IPS DF 6.9 (cell line): ENCODE measurements around the gene NRIP2.

Source experiments
- DNase-seq: peaks from one replicate; pipeline ENCODE4 v3.0.0-alpha.2; 2013; ENCODE audit warnings: low read depth, low spot score
- H3K27ac ChIP-seq: one replicate; pipeline ENCODE4 v1.5.1; 2013; ENCODE audit warnings: low read length, control low read depth
- H3K27me3 ChIP-seq: 2 replicates; pipeline ENCODE4 v1.6.1; 2013; ENCODE audit warnings: mild to moderate bottlenecking, low read length; ENCODE audit not compliant: control insufficient read depth, insufficient read depth
- H3K36me3 ChIP-seq: 2 replicates; pipeline ENCODE4 v1.6.1; 2013; ENCODE audit warnings: low read length; ENCODE audit not compliant: control insufficient read depth, insufficient read depth
- H3K4me1 ChIP-seq: 2 replicates; pipeline ENCODE4 v1.6.1; 2013; ENCODE audit warnings: low read length; ENCODE audit not compliant: control insufficient read depth, insufficient read depth
- H3K4me3 ChIP-seq: 2 replicates; pipeline ENCODE4 v1.5.1; 2013; ENCODE audit warnings: mild to moderate bottlenecking, low read length
- H3K9me3 ChIP-seq: 2 replicates; pipeline ENCODE4 v1.6.1; 2013; ENCODE audit warnings: low read length, inconsistent platforms; ENCODE audit not compliant: control insufficient read depth, insufficient read depth
- WGBS: extraction: QIAGEN DNeasy Blood & Tissue Kit; methylation state at CpG from one replicate; pipeline ENCODE4 v1.1.7; 2013; ENCODE audit warnings: mixed read lengths, missing lambda C conversion rate; ENCODE audit not compliant: insufficient read length, insufficient coverage; 5-methylcytosine and 5-hydroxymethylcytosine counted together

NRIP2 gene

GRCh38 chr12:2826036-2826435, 8.8 kb downstream of the NRIP2 start:
- no peak for DNase-seq
- no peak overlapping the region for H3K4me3 ChIP-seq
- H3K27ac ChIP-seq: no peak overlapping the region
- peaks cover 21% of the 10 kb centered on the region for H3K36me3 ChIP-seq
- no peaks in the 10 kb centered on the region for H3K27me3 ChIP-seq
- no peaks in the 10 kb centered on the region for H3K9me3 ChIP-seq
- WGBS: no CpG with 5 or more reads among the region's 3 CpGs
- H3K4me1 ChIP-seq: no peaks in the 10 kb centered on the region

DNA sequence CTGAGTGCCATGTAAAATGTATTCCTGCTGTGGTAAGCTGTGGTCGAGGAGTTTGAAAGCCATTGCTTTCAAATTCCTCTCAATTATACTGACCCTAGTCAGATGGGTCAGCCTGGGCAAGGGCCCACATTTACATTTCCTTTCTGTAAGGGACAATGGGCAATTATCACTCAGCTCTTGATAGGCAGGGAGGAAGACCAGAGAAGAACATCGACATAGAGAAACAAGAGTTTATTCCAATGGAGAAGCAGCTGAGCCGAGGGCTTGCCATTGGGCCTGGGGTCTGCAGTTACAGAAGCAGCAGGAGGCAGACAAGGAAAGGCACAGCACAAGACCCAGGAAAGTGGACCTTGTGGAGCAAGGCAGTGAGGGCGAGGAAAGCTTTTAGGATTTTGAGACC, 9.7 kb downstream of the NRIP2 start:
- WGBS: no CpG with 5 or more reads among the region's 4 CpGs
- Histone ChIP-seq H3K36me3 (peaks cover 23% of the 10 kb centered on the region), H3K9me3 (no peaks in the 10 kb centered on the region), H3K27ac (no peak overlapping the region), H3K4me3 (no peak overlapping the region), H3K27me3 (no peaks in the 10 kb centered on the region), H3K4me1 (0 out of 2 replicates have a peak, but pooled peaks cover 1% of the 10 kb centered on the region)
- DNase-seq: no peak

GRCh38 chr12:2824541-2824940, 10.3 kb downstream of the NRIP2 start:
- Histone ChIP-seq H3K4me1 (peaks cover 4% of the 10 kb centered on the region), H3K36me3 (peaks cover 27% of the 10 kb centered on the region), H3K9me3 (no peaks in the 10 kb centered on the region), H3K4me3 (no peak overlapping the region), H3K27ac (no peak overlapping the region), H3K27me3 (no peaks in the 10 kb centered on the region)
- DNase-seq: no peak
- WGBS: no CpG with 5 or more reads among the region's 6 CpGs

DNA sequence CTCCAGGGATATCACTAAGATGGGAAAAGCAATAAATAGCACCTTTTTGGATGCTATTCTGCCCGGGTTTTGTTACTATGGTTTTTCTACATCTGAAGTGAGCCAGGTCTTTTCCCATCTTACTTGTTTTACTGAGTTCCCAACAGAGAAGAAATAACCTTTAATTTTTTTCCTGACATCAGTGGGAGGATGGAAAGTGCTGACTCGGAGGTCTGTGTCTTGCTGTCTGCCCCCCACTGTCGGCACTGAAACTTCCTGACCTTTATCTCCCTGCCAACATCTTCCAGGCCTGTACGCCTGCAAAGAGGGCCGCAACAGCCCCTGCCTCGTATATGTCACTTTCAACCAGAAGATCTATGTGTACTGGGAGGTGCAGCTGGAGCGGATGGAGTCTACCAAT, 11.4 kb downstream of the NRIP2 start:
- no peak overlapping the region for H3K4me3 ChIP-seq
- no peak overlapping the region for H3K27ac ChIP-seq
- no CpG with 5 or more reads among the region's 7 CpGs for WGBS
- peaks cover 27% of the 10 kb centered on the region for H3K36me3 ChIP-seq
- no peaks in the 10 kb centered on the region for H3K9me3 ChIP-seq
- no peak for DNase-seq
- peaks cover 4% of the 10 kb centered on the region for H3K4me1 ChIP-seq
- no peaks in the 10 kb centered on the region for H3K27me3 ChIP-seq

- Histone ChIP-seq H3K9me3 (no peaks in the 10 kb centered on the region), H3K36me3 (peaks cover 24% of the 10 kb centered on the region), H3K4me1 (peaks cover 4% of the 10 kb centered on the region), H3K4me3 (no peak overlapping the region), H3K27me3 (no peaks in the 10 kb centered on the region), H3K27ac (no peak overlapping the region)
- WGBS: no CpG with 5 or more reads among the region's 9 CpGs
- DNase-seq: no peak
These were observed 14.4 kb downstream of the NRIP2 start for GRCh38 chr12:2820432-2820831.

DNA sequence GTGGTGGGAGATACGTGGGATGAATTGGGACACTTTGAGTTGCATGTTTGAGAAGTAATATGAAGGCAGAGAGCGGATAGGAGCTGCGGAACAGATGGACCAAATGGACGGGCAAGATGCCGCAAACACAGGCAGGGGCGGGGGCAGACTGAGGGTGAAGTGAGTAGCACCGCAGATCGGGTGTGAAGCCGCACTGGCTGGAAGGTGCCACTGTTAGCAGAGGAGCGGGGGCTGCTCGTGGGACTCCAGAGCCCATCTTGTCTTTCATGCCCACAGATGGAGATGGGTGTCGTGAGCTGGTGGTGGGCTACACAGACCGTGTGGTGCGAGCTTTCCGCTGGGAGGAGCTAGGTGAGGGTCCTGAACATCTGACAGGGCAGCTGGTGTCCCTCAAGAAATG, 15.0 kb downstream of the NRIP2 start:
- Histone ChIP-seq H3K9me3 (no peaks in the 10 kb centered on the region), H3K36me3 (peaks cover 24% of the 10 kb centered on the region), H3K27ac (no peak overlapping the region), H3K27me3 (no peaks in the 10 kb centered on the region), H3K4me3 (no peak overlapping the region), H3K4me1 (peaks cover 4% of the 10 kb centered on the region)
- WGBS: 100% methylated on average over 2 of the region's 15 CpGs
- no peak for DNase-seq

DNA sequence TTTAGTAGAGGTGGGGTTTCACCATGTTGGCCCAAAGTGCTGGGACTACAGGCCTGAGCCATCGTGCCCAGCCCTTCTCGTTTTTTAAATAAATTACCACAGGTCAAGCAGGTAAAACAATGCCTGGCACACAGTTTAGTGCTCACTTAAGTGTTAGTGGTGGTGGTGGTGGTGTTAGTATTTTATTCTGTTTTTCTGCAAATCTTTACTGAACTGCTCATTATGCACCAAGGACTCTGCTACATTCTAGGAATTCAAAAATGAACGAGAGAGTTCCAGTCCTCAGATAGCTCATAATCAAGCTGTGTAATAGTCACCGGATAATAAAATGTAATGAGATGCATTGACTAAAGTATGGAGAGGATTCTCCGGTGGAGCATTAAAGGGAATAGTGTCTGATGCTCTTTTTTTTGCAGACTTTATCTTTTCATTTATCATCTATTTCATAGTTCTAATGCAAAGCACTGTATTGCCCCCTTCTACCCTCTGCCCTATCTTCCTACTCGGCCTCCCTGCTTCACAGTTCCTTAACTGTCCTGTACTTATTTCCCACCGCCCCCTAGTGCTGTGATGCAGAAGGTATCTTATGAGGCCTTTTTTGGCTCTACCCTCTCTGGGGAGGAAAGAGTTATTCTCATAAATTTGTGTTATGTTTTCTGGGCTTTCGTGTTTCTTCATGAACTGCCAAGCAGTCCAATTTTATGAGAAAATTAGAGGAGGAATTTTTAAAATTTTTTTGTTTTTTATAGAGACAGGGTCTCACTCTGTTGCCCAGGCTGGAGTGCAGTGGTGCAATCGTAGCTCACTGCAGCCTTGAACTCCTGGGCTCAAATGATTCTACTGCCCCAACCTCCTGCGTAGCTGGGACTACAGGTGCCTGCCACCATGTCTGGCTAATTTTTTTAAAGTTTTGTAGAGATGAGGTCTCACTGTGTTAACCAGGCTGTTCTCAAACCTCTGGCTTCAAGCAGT, 21.3 kb downstream of the NRIP2 start:
- no peaks in the 10 kb centered on the region for H3K27me3 ChIP-seq
- H3K4me3 ChIP-seq: peak overlapping the region; percentile 57; the same call in 1 of the 2 replicates
- peaks cover 7% of the 10 kb centered on the region; the same call in 1 of the 2 replicates for H3K36me3 ChIP-seq
- no peak for DNase-seq
- no peaks in the 10 kb centered on the region for H3K4me1 ChIP-seq
- WGBS: no CpG with 5 or more reads among the region's 10 CpGs
- no peaks in the 10 kb centered on the region for H3K9me3 ChIP-seq
- no peak overlapping the region for H3K27ac ChIP-seq

DNA sequence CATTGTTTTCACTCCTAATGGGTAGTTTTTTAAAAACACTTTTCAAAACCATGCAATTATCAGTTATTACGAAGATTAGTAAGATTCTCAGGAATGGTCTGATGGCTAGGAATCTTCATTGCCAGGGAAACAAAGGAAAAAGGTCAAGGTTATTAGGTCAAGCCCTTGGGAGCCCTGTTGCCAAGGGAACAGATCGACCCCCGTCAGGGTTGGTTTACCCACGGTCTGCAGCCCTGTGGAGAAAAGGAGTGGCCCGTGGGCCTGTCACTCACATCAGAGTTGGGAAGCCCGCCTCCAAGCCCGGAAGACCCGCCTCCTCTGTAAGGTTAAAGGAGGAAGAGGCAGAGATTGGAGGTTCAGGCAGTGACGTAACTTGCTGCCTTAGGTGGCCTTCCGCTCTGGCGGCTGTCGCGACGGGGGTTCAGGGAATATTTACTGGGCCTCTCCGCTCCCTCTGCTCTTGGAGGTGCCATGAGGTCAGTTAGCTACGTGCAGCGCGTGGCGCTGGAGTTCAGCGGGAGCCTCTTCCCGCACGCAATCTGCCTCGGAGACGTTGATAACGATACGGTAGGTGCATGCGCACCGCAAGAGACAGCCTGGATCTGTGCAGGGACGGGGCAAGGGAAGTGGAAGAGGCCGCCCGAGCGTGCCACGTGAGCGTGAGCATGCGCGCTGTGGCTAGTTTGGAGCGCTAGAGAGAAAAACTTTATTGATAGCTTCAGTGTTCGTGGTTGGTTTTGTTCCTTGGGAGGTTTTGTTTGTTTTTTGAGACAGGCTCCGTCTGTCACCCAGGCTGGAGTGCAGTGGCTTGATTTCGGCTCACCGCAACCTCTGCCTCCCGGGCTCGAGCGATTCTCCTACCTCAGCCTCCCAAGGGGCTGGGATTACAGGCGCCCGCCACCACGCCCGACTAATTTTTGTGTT, 22.3 kb downstream of the NRIP2 start, which contains the start of gene ITFG2:
ITFG2 (plus strand) TSS at position 379 of the 924 bp plus-strand sequence; CDS start at position 472, 93 bp downstream.
- H3K27ac ChIP-seq: no peak within 1 kb of the TSS
- peak; percentile 99 for DNase-seq
- H3K27me3 ChIP-seq: no peaks in the 10 kb centered on the region
- H3K4me3 ChIP-seq: peak within 1 kb of the TSS; percentile 57; the same call in 1 of the 2 replicates
- H3K4me1 ChIP-seq: no peaks in the 10 kb centered on the region
- WGBS: no CpG with 5 or more reads among the region's 48 CpGs
- no peaks in the 10 kb centered on the region for H3K9me3 ChIP-seq
- no peaks in the 10 kb centered on the region; the same call in 1 of the 2 replicates for H3K36me3 ChIP-seq

DNA sequence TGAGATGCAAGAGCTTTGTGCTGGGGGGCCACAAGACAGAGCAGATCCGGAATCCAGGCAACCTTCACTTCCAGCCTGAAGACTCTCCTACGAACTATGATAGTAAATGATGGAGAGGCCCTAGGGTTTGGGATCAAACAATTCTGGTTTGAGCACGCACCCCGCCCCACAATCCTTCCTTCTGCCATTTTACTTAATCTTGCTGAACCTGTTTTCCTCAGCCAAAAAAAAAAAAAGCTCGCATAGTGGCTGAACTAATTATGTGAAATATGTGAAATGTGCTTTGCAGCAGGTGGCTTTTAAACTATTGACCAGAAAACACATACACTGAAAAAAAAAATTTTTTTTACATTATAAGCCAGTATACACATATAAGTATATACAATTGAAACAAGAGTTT, 23.0 kb downstream of the NRIP2 start:
- Histone ChIP-seq H3K9me3 (no peaks in the 10 kb centered on the region), H3K4me1 (no peaks in the 10 kb centered on the region), H3K27ac (no peak overlapping the region), H3K36me3 (no peaks in the 10 kb centered on the region; the same call in 1 of the 2 replicates), H3K27me3 (no peaks in the 10 kb centered on the region), H3K4me3 (no peak overlapping the region)
- no peak for DNase-seq
- WGBS: no CpG with 5 or more reads among the region's 5 CpGs

GRCh38 chr12:2806700-2807099, 28.1 kb downstream of the NRIP2 start:
- H3K27ac ChIP-seq: no peak overlapping the region
- no CpG with 5 or more reads among the region's 6 CpGs for WGBS
- no peak overlapping the region for H3K4me3 ChIP-seq
- no peaks in the 10 kb centered on the region for H3K27me3 ChIP-seq
- DNase-seq: no peak
- H3K36me3 ChIP-seq: peaks cover 25% of the 10 kb centered on the region
- H3K9me3 ChIP-seq: no peaks in the 10 kb centered on the region
- no peaks in the 10 kb centered on the region for H3K4me1 ChIP-seq
